Endothelial cell of umbilical vein (primary cell): ENCODE results near the gene CEP192. TPM values are rescaled to one million over a fixed set of nuclear protein-coding genes. Genes with fewer than 3 reads are reported as not detected.

Experiments used
- BruUV-seq: library from RNA; stranded (reverse); fragments of 400-500 nt; replicated peaks from 2 replicates; lab custom pipeline; 2021; lab: Mats Ljungman, UMichigan
- CTCF ChIA-PET: fragments of 300-600, 350-600 bp; sonication (Branson Sonifier 250); formaldehyde crosslinking; loops from one replicate; lab custom pipeline; 2021; ENCODE audit warnings: antibody characterized with exemption, inconsistent platforms; lab: Charles Lee
- POLR2A ChIA-PET: fragments of 300-600, 350-600 bp; sonication (Branson Sonifier 250); formaldehyde crosslinking; loops from one replicate; lab custom pipeline; 2021; ENCODE audit warnings: antibody characterized with exemption, inconsistent platforms; lab: Charles Lee
- DNase-seq: peaks from one replicate; pipeline ENCODE4 v3.0.0-alpha.2; 2011; ENCODE audit warnings: low read depth, low spot score
- FAIRE-seq: peaks from 2 replicates; lab custom pipeline; 2011; peaks lifted over from hg19 to GRCh38; lab: Jason Lieb, UNC
- H2AFZ ChIP-seq: 2 replicates; pipeline ENCODE4 v1.6.0; 2012; ENCODE audit warnings: low read depth, low read length, control low read depth, inconsistent platforms
- H3K27ac ChIP-seq: 2 replicates; pipeline ENCODE4 v1.5.1; 2011; ENCODE audit warnings: low read depth, mild to moderate bottlenecking, control low read depth, low read length, moderate library complexity; ENCODE audit not compliant: insufficient read depth
- H3K27me3 ChIP-seq, 2 experiments: 2 replicates each; pipeline versions ENCODE4 v1.6.0 to v1.6.1; 2011; ENCODE audit warnings: low read length in 2 of 2, mixed read lengths in 1 of 2; ENCODE audit not compliant: control insufficient read depth in 2 of 2, insufficient read depth in 2 of 2
- H3K36me3 ChIP-seq, 2 experiments: 2 replicates in 1 of 2; 3 replicates in 1 of 2; pipeline ENCODE4 v1.5.1; 2011; ENCODE audit warnings: low read length in 2 of 2, mild to moderate bottlenecking in 1 of 2, moderate library complexity in 1 of 2; ENCODE audit not compliant: control insufficient read depth in 2 of 2, insufficient read depth in 2 of 2; ENCODE audit errors: extremely low read depth in 1 of 2
- H3K4me1 ChIP-seq: 3 replicates; pipeline ENCODE4 v1.5.1; 2011; ENCODE audit warnings: mild to moderate bottlenecking, low read length; ENCODE audit not compliant: control insufficient read depth, insufficient read depth; ENCODE audit errors: extremely low read depth
- H3K4me2 ChIP-seq: 2 replicates; pipeline ENCODE4 v1.6.1; 2011; ENCODE audit warnings: low read length, control low read depth, mixed read lengths; ENCODE audit not compliant: insufficient read depth
- H3K4me3 ChIP-seq, 3 experiments: fragments of 200-600 bp in 1 of 3; sonication (generic), shearing (Covaris generic) in 1 of 3; replicated peaks in 1 of 3; 2 replicates each; pipeline ENCODE4 v1.5.1; 2011 to 2016; ENCODE audit warnings: control low read depth in 3 of 3, low read length in 3 of 3, mild to moderate bottlenecking in 2 of 3, inconsistent platforms in 1 of 3, low read depth in 1 of 3, moderate library complexity in 1 of 3; ENCODE audit not compliant: insufficient read depth in 1 of 3
- H3K79me2 ChIP-seq: 2 replicates; pipeline ENCODE4 v1.6.0; 2012; ENCODE audit warnings: low read length, inconsistent platforms; ENCODE audit not compliant: control insufficient read depth, insufficient read depth
- H3K9ac ChIP-seq: replicated peaks from 2 replicates; pipeline ENCODE3; 2011; ENCODE audit warnings: low read length, control low read depth; ENCODE audit not compliant: insufficient read depth; ENCODE audit errors: extremely low read depth
- H3K9me1 ChIP-seq: replicated peaks from 3 replicates; pipeline ENCODE4 v1.6.0; 2011; ENCODE audit warnings: mild to moderate bottlenecking, low read length; ENCODE audit not compliant: control insufficient read depth, insufficient read depth; ENCODE audit errors: extremely low read depth
- H3K9me3 ChIP-seq: replicated peaks from 2 replicates; pipeline ENCODE4 v1.5.1; 2012; ENCODE audit warnings: low read length, inconsistent platforms; ENCODE audit not compliant: control insufficient read depth, insufficient read depth
- H4K20me1 ChIP-seq: replicated peaks from 2 replicates; pipeline ENCODE3; 2011; ENCODE audit warnings: mild to moderate bottlenecking, low read length; ENCODE audit not compliant: control insufficient read depth, insufficient read depth; ENCODE audit errors: extremely low read depth
- EZH2 ChIP-seq: IDR thresholded peaks from 2 replicates; pipeline ENCODE4 v1.6.1; 2012; ENCODE audit warnings: borderline replicate concordance, low read depth, mild to moderate bottlenecking, moderate library complexity, low read length, inconsistent platforms; ENCODE audit not compliant: severe bottlenecking
- FOS ChIP-seq: IDR thresholded peaks from 2 replicates; pipeline ENCODE4 v1.6.1; 2011; ENCODE audit warnings: mild to moderate bottlenecking, low read length, moderate library complexity, borderline replicate concordance; ENCODE audit not compliant: insufficient read depth
- GATA2 ChIP-seq: IDR thresholded peaks from 2 replicates; pipeline ENCODE4 v1.7.0; 2011; ENCODE audit warnings: low read depth, mild to moderate bottlenecking, moderate library complexity, mixed read lengths, low read length; ENCODE audit not compliant: insufficient read length, insufficient read depth
- JUN ChIP-seq: IDR thresholded peaks from 2 replicates; pipeline ENCODE4 v1.6.1; 2011; ENCODE audit warnings: borderline replicate concordance, low read depth; ENCODE audit not compliant: insufficient read length, insufficient read depth
- MYC ChIP-seq: IDR thresholded peaks from one replicate; pipeline ENCODE4 v1.6.1; 2011; ENCODE audit warnings: mild to moderate bottlenecking, low read depth, low read length
- POLR2A ChIP-seq: IDR thresholded peaks from 2 replicates; pipeline ENCODE4 v1.6.1; 2012; ENCODE audit warnings: low read depth, mild to moderate bottlenecking, control low read depth, low read length
- POLR2AphosphoS5 ChIP-seq: IDR thresholded peaks from 2 replicates; pipeline ENCODE4 v1.6.1; 2012; ENCODE audit warnings: low read depth, mild to moderate bottlenecking, control low read depth, low read length, moderate library complexity; ENCODE audit not compliant: insufficient read depth
- dilution Hi-C: fragments of 300-500 bp; cut with MboI; formaldehyde crosslinking; loops from one replicate; pipeline ENCODE4 v1.15.0; 2019; ENCODE audit warnings: low sequenced_read_pairs; ENCODE audit not compliant: extremely low pct_ligation_motif_present
- intact Hi-C: fragments of 100-400 bp; cut with micrococcal nuclease; formaldehyde crosslinking; loops from one replicate; pipeline ENCODE4 v1.10.0; 2022
- polyA plus RNA-seq, 4 experiments: library from polyadenylated mRNA; depleted of rRNA in 3 of 4; stranded (reverse) in 3 of 4; unstranded in 1 of 4; fragments of >200 nt; gene quantifications; 2 replicates each; pipeline versions ENCODE4 v1.2.1 to v1.2.3, GENCODE V29; 2011 to 2012; ENCODE audit warnings: missing spikeins in 1 of 4
- total RNA-seq: library from RNA; stranded (reverse); gene quantifications from 2 replicates; pipeline ENCODE4 v1.2.3, GENCODE V29; 2021
- TF ChIP-seq, protein P1 (sequence below), 2 donors: IDR thresholded peaks; 1 replicate in 1 of 2; 2 replicates in 1 of 2; pipeline ENCODE4 v1.5.1; 2011; ENCODE audit warnings: low read length in 2 of 2, mild to moderate bottlenecking in 2 of 2, moderate library complexity in 2 of 2, control low read depth in 1 of 2, inconsistent platforms in 1 of 2, low read depth in 1 of 2; ENCODE audit not compliant: insufficient read depth in 1 of 2; ENCODE audit errors: extremely low read depth in 1 of 2
- TF ChIP-seq, protein P2 (sequence below): IDR thresholded peaks from 2 replicates; pipeline ENCODE4 v1.6.1; 2011; ENCODE audit not compliant: insufficient read depth, insufficient read length

The CEP192 gene
- total and polyA plus RNA-seq, 2 donors (not counting 3 experiments of a cell fraction or from before 2014, with no cell fraction given): 14.5 to 22.9 TPM

DNA sequence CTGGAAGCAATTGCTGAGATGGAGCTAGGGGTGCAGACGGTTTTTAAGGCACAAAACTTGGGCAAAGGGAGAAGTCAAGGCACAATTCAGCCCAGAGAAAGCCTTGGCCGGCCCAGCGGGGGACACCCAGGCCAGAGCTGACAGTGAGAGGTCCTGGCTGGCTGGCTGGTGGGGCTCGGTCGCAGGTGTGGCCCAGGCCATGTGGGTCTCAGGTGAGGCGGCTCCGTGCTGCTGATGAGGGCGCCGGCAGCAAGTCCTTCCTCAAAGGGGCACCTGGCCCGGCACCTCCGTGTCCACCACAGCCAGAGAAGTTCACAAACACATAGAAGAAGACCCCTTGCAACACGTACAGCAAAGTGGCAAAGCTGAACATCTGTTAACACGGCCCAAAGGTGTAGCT lies 173.2 kb downstream of the CEP192 start:
- no peak for FAIRE-seq
- H3K4me3 ChIP-seq: no peak overlapping the region

More for the DNA sequence above, 173.2 kb downstream of the CEP192 start:
- no TSS peak for BruUV-seq
- intact Hi-C loops (no loop called here), dilution Hi-C loops (no loop called here)
- no peak overlapping the region for H3K9ac ChIP-seq
- no peak for TF ChIP-seq EZH2
- TF ChIP-seq GATA2: no peak
- no peak for TF ChIP-seq POLR2A
- TF ChIP-seq, protein P1, sequence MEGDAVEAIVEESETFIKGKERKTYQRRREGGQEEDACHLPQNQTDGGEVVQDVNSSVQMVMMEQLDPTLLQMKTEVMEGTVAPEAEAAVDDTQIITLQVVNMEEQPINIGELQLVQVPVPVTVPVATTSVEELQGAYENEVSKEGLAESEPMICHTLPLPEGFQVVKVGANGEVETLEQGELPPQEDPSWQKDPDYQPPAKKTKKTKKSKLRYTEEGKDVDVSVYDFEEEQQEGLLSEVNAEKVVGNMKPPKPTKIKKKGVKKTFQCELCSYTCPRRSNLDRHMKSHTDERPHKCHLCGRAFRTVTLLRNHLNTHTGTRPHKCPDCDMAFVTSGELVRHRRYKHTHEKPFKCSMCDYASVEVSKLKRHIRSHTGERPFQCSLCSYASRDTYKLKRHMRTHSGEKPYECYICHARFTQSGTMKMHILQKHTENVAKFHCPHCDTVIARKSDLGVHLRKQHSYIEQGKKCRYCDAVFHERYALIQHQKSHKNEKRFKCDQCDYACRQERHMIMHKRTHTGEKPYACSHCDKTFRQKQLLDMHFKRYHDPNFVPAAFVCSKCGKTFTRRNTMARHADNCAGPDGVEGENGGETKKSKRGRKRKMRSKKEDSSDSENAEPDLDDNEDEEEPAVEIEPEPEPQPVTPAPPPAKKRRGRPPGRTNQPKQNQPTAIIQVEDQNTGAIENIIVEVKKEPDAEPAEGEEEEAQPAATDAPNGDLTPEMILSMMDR (IDR thresholded peaks at IDR 0.05; ENCODE audit: extremely low read depth in 1 of 2, insufficient read depth in 1 of 2, low read depth in 1 of 2, low read length in 2 of 2): no peak
- TF ChIP-seq, protein P2, sequence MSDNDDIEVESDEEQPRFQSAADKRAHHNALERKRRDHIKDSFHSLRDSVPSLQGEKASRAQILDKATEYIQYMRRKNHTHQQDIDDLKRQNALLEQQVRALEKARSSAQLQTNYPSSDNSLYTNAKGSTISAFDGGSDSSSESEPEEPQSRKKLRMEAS: no peak
- TF ChIP-seq POLR2AphosphoS5: no peak
- TF ChIP-seq JUN: no peak
- TF ChIP-seq MYC: no peak
- TF ChIP-seq FOS: no peak
- no peaks in the 10 kb centered on the region for H3K9me1 ChIP-seq
- H3K27ac ChIP-seq: no peak overlapping the region
- H3K27me3 ChIP-seq: peaks cover 5 to 12% of the 10 kb centered on the region in 2 experiments
- H3K9me3 ChIP-seq: no peaks in the 10 kb centered on the region
- no peaks in the 10 kb centered on the region for H4K20me1 ChIP-seq
- no peaks in the 10 kb centered on the region for H3K4me1 ChIP-seq
- no peaks in the 10 kb centered on the region for H3K79me2 ChIP-seq
- ChIA-PET POLR2A (no interaction called here), CTCF (no interaction called here)
- H2AFZ ChIP-seq: no peak overlapping the region
- DNase-seq: no peak
- H3K36me3 ChIP-seq: no peaks in the 10 kb centered on the region
- H3K4me2 ChIP-seq: no peak overlapping the region
